GM18858 (cell line): ENCODE data around the gene LYPD1.

Experiments used
- ATAC-seq: cut with Tn5 transposase; IDR thresholded peaks from one replicate; pipeline ENCODE4 v1.9.1; 2021; ENCODE audit not compliant: unreplicated experiment

The LYPD1 gene

GRCh38 chr2:132638313-132639040 lies 31.5 kb downstream of the LYPD1 start:
- no peak for ATAC-seq

DNA sequence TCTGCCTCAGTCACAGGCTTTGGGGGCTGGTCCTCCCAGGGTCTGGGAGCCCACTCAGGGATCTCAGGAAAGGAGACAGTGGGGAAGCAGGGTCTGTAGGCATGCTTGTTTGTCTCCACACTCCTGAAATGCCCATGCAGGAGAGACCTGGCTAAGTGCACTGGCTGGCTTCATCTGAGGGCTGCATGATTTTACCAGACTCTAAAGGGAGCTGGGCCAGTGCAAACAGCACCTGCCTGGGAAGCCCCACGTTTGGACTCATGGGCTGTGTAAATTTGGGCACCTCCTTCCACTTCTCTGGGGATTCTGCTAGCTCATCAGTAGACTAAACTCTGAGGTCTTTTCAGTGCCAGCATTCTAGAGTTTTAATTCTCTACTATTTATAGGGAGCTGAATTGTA lies 33.7 kb downstream of the LYPD1 start:
- no peak for ATAC-seq

DNA sequence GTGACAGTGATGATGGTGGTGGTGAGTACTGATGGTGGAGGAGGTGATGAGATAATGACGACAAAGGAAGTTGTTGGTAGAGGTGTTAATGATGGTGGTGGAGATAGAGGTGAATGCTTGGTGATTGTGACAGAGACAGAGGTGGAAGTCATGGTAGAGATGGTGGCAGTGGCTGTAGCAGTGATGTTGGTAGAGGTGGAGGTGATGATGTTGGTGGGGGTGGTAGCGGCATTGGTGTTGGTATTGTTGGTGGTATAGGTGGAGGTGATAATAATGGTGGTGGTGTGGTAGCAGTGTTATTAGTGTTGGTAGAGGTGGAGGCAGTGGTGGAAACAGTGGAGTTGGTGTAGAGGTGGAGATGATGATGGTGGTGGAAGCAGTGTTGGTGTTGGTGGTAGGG lies 36.4 kb downstream of the LYPD1 start:
- no peak for ATAC-seq

DNA sequence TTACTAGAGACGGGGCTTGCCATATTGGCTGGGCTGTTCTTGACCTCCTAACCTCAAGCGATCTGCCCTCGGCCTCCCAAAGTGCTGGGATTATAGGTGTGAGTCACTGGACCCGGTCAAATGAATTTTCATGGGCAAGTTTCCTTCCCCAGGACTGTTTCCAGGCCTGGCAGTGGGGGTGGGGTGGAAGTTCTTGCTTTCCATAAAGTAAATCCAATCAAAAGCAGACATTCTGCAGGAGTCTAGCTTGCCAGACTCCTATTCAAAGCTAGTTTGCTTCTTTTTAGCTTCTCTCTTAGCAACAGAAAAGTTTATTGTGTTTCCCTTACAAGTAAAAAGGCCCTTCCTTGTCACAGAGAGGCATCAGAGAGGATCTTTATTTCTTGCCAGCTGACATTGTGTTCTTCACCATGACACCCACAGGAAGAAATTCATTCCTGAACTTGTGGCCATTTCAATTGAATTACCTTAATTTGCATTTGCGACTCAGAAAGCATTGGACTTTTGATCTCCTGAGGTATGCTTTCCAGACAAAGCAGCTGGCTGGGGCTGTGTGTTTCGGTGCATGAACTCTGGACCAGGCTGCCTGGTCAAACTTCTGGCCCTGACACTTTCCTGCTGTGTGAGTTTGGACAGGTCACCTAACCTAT lies 37.9 kb downstream of the LYPD1 start:
- no peak for ATAC-seq

DNA sequence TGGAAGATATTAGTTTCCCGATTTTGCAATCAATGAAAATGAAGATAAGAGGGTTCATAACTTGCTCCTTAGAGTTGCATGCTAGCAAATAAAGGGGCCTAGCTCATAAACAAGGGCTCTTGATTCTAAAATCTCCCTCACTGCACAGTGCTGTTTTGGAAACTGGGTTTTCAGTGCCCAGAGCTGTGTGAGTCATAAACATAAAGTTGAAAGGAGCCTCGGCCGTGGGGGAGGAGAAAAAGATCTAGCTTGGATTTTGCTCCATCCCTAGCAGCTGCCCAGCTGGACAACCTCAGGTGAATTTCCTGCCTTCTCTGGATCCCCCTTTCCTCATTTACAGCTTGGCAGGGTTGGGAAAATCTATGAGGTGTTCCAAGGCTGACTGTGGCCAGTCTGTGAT lies 42.5 kb downstream of the LYPD1 start:
- no peak for ATAC-seq

GRCh38 chr2:132623096-132623839 lies 46.7 kb downstream of the LYPD1 start:
- no peak for ATAC-seq

DNA sequence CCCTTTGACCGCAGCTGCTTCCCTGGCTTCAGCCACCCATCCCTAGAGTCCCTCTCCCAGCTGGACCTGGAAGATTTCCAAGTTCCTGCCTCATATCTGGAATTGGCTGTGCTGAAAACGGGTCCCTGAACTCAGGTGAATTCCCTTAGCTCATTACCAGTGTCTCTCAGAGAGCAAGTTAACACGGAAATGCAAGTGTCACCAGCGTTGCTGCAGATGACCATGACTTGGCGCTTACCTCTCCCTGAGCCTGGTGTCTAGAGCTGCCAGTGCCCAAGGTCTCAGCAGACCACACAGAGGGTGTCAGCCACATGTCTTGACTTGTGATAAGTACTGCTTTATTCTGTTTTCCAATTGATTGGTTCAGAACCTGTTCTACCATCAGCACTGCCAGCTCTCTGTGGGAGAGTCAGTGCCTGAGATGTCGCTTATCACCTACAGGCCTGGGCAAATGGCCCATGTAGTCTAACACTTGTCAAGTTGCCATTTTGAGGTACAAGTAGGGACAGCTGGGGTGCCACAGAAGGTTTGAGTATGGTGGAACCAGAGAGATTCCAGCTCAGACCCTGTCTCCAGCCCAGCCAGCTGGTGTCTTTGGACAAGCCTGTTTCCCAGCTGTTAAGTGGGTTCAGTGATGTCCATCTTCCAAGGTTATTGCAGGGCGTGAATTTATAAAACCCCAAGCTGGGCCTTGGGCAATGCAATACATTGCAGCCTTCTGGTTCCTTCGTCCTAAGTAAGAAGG lies 48.7 kb downstream of the LYPD1 start:
- no peak for ATAC-seq

DNA sequence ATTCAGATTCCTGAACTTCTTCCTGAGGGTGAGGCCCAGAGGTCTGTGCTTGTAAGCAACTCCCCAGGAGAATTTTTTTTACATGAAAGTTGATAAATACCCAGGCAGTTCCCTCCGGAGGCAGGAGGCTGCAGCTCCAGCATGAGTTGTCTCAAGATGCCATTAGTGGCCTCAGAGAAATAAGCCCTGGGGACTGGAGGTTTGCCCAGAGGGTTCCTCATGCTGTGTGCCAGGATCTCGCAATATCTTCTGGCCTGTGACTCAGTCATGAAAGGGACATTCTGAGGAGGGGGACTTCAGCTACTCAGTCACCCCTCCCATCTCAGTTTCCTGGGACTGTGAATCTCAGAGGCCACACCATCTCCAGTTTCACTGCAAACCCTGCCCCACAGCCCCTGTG lies 49.9 kb downstream of the LYPD1 start:
- no peak for ATAC-seq

DNA sequence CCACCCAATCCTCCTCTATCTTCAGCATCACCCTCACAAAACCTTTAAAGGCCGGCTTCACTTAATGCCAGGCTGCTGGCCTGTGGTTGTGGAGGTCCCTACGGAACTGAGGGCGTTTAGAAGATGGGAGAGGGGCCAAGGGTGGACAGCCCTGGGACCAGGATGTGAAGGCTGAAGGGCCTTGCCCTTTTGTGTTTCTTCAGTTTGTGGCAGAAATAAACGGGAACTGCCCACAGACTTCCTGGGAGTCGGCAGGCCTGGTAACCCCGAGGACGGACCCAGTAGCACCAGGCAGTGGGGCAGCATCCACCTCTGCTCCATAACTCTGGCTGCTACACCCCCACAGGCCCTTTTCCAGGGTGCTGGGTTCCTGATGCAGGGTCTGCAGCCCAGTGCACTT lies 51.3 kb downstream of the LYPD1 start:
- ATAC-seq = no peak

DNA sequence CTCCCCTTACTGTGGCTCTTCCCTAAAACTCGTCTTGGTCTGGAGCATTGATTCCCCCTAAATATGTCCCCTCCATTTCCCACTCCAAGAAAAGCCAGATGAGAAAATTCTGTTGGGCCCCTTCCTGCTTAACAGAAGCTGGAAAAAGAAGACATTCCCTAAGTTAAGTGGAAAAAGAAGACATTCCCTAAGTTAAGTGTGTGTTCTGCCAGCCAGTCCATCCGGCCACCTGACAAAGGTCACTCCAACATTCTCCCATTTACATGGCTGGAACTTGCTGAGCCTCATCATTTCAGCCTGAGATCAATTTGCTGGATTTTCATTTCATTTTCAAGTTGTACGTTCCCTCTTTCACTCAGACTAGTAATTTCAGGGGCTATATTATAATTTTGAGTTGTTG lies 52.0 kb downstream of the LYPD1 start:
- ATAC-seq = no peak

DNA sequence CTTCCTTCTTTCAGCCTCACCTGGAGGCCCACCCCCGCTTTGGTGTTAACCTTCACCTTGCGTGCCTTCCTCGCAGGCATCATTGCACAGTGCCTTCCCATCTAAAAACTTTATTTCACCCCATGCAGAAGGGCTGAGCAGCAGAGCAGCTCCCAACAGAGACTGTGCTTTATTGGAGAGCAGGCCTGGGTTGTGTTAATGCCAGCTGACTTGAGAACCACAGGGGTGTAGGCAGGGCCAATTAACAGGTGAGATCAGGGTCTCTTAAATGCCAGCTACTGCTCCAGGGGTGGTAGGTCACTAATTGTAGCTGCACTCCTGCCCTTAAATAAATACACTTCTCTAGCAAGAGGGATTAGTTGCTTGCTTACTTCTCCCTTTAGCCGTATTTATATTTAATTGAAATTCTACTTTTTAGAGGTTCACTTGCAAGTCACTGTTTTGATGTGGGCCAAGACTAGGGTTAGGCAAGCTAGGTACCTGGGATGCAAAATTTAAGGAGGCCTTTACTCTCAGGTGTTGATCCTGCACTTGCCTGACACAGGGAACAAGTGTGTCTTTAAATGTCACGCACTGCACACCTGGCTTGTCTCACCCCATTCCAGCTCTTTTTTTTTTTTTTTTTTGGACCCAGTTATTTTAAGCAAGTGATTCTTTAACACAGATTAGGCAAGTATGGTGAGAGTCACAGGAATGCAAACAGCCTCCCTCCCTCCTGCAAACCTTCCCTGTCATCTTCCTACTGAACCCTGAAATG lies 54.5 kb downstream of the LYPD1 start:
- no peak for ATAC-seq

GRCh38 chr2:132611719-132612118 lies 58.3 kb downstream of the LYPD1 start:
- ATAC-seq = no peak

DNA sequence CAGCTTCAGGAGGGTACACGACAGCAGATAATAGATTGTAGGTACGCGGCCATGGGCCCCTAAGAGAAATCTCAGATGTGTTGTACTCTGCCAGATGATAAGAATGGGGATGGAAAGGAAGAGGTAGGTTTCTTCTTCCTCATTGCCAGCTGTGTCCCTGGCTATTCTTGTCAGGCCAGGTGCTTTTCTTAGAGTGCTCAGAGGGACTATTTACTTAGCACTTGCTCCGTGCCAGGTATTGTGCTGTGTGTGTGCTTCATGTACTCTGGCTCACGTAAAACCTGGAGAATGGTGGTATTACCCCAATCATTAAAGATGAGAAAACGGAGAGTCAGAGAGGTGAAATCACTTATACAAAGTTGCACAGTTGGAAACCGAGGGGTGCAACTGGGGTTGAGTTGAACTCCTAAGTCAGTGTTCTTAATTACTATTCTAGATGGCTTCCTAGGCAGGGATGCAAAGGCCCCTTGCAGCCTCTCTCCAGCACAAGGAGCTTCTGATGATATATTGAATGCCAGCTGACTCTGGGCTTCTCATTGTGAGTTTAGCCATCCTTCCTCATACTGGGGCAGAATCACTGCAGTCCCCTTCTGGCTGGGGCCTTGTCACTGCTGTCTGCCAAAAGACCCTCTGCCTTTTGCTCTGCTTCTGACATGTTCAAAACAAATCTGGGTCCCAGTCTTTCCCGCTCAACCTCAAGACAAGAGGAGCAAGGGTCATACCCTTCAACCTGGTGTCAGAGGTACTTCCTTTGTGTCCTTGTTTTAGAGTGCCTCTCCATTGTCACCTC lies 60.7 kb downstream of the LYPD1 start:
- ATAC-seq = no peak

DNA sequence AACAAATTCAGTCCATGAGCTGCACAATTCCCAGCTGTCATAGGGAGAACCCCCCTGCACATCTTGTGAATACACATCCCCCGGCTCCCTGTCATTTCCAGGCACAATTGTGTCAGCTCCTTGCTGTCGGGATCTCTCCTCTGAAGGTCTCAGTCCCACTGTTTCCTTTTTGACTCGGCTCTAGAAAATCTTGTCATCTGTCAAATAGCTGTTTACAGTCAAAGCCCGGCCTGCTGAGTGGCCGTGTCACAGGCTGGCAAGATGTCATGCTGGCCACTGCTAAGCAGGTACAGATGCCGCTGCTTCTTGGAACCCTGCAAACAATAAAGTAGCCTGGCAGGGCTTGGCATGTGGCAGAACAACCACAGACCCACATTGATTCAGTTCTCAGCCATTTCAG lies 61.7 kb downstream of the LYPD1 start:
- ATAC-seq = no peak

- no peak for ATAC-seq
Observed at GRCh38 chr2:132607426-132608090, 62.4 kb downstream of the LYPD1 start.

- ATAC-seq = no peak
Observed at GRCh38 chr2:132606649-132607048, 63.4 kb downstream of the LYPD1 start.

DNA sequence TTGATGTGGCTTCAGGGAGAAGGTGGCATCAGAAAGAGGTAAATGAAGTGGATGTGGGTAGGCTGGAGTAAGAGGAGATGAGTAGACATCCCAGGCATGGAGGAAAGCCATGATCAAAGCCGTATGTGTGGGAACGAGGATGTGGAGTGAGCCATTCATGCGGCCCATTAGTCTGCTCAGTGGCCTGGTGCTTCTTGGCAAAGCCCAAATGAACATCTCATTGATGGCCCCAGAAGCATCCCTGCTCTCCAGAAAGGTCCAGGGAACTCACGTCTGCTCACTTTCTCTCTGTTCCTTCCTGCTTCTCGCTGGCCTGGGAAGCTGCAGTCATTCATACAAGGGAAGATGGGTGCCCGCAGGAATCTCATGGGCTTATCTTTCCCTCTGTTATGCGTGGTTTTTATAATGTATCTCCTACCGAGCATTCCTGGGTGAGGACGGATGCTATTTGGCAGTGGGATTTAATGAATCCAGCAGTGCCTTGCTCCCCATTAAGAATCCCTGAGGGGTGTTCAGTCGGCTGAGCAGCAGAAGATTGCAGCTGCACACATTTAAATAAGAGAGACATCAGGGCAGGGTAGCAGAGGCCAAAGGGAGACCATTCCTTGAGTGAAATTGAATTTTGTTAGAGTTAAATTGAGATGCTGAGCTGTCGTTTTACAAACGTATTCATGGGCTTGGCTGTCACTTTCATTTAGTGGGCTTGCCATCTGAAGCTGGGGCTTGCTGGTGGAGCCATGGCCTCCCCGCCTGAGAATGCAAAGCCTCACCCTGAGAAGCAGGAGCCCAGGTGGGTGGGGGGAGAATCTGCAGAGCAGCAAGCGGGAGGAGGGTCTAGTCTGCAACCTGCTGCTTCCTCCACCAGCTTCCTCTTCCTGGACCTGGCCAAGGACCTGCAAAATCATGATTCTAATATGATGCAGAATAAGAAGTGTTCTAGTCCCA lies 64.5 kb downstream of the LYPD1 start:
- no peak for ATAC-seq

GRCh38 chr2:132604561-132604960 lies 65.4 kb downstream of the LYPD1 start:
- ATAC-seq = no peak
